ENCODE data around the gene PFKP.

PFKP gene

DNA sequence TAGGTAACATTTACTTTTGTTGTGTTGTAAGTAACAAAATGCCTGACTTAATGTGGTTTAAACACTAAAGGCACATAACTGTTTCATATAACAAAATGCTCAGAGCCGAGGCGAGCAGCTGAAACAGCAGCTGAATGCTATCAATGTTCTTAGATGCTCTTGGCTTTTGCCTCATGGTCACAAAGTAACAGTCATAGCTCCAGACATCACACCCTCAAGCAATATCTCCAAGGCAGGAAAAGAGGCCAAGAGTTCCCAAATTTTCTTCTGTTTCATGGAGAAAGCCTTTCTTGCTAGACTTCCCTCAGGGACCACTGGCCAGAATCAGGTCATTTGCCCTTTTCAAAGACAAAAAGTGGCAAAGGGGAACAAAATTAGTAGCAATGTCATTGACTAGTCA lies 43.5 kb upstream of the PFKP start (continued):
- TF ChIP-seq, protein P1, sequence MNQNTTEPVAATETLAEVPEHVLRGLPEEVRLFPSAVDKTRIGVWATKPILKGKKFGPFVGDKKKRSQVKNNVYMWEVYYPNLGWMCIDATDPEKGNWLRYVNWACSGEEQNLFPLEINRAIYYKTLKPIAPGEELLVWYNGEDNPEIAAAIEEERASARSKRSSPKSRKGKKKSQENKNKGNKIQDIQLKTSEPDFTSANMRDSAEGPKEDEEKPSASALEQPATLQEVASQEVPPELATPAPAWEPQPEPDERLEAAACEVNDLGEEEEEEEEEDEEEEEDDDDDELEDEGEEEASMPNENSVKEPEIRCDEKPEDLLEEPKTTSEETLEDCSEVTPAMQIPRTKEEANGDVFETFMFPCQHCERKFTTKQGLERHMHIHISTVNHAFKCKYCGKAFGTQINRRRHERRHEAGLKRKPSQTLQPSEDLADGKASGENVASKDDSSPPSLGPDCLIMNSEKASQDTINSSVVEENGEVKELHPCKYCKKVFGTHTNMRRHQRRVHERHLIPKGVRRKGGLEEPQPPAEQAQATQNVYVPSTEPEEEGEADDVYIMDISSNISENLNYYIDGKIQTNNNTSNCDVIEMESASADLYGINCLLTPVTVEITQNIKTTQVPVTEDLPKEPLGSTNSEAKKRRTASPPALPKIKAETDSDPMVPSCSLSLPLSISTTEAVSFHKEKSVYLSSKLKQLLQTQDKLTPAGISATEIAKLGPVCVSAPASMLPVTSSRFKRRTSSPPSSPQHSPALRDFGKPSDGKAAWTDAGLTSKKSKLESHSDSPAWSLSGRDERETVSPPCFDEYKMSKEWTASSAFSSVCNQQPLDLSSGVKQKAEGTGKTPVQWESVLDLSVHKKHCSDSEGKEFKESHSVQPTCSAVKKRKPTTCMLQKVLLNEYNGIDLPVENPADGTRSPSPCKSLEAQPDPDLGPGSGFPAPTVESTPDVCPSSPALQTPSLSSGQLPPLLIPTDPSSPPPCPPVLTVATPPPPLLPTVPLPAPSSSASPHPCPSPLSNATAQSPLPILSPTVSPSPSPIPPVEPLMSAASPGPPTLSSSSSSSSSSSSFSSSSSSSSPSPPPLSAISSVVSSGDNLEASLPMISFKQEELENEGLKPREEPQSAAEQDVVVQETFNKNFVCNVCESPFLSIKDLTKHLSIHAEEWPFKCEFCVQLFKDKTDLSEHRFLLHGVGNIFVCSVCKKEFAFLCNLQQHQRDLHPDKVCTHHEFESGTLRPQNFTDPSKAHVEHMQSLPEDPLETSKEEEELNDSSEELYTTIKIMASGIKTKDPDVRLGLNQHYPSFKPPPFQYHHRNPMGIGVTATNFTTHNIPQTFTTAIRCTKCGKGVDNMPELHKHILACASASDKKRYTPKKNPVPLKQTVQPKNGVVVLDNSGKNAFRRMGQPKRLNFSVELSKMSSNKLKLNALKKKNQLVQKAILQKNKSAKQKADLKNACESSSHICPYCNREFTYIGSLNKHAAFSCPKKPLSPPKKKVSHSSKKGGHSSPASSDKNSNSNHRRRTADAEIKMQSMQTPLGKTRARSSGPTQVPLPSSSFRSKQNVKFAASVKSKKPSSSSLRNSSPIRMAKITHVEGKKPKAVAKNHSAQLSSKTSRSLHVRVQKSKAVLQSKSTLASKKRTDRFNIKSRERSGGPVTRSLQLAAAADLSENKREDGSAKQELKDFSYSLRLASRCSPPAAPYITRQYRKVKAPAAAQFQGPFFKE (tag by site-specific recombination; IDR thresholded peaks at IDR 0.05; ENCODE audit: borderline replicate concordance): no peak

DNA sequence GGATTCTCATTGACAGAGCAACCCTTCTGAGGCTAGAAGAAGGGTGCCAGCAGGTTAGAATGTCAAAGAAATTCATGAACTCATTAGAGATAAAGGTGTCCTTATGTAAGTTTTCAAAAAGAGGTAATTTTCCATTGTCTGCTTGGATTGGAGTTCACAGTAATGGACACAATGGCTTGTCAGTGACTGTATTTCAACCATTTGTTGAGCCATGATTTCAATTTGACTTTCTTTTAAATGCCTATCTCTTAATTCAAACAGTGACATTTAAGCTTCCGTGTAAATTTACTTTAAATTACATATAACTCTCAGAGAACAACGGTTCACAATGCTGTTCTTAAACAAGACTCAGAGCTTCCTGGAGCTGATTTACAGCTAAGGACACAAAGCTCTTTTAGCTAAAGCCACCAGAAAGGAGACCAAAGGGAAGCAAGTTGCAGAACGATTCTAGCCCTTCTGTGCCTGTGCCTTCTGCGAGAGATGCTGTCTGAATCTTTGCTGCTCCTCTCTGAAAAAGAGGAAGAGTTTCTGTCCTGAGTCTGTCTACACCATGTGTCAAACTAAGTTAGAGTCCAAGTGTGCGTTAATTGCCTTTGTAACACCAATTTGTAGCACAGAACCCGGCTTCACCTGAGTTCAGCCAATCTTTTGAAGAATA lies 42.2 kb upstream of the PFKP start:
- no peak overlapping the region for H3K4me3 ChIP-seq (ENCODE audit: low read depth, low read length)
- no peak overlapping the region for H3K27ac ChIP-seq (ENCODE audit: extremely low read depth, low read depth, low read length)
- H3K36me3 ChIP-seq (ENCODE audit: control insufficient read depth in 2 of 2, insufficient read depth in 1 of 2, low read length in 2 of 2): no peaks in the 10 kb centered on the region
- ChIA-PET CTCF (interaction anchor here (0.9 to 1.2 kb wide), 2 partner anchors 18 to 98 kb away, joined by 3 read pairs; no protein-coding TSS in a partner anchor), POLR2A (no interaction called here)
- no peak for TF ChIP-seq ZXDB (tag by site-specific recombination; IDR thresholded peaks at IDR 0.05)
- TF ChIP-seq ZNF266 (tag by site-specific recombination; IDR thresholded peaks at IDR 0.05; ENCODE audit: low read depth): no peak
- no peak for TF ChIP-seq ZNF792 (tag by site-specific recombination; IDR thresholded peaks at IDR 0.05)
- TF ChIP-seq MZF1 (tag by site-specific recombination; IDR thresholded peaks at IDR 0.05; ENCODE audit: borderline replicate concordance): no peak
- TF ChIP-seq, protein P2, sequence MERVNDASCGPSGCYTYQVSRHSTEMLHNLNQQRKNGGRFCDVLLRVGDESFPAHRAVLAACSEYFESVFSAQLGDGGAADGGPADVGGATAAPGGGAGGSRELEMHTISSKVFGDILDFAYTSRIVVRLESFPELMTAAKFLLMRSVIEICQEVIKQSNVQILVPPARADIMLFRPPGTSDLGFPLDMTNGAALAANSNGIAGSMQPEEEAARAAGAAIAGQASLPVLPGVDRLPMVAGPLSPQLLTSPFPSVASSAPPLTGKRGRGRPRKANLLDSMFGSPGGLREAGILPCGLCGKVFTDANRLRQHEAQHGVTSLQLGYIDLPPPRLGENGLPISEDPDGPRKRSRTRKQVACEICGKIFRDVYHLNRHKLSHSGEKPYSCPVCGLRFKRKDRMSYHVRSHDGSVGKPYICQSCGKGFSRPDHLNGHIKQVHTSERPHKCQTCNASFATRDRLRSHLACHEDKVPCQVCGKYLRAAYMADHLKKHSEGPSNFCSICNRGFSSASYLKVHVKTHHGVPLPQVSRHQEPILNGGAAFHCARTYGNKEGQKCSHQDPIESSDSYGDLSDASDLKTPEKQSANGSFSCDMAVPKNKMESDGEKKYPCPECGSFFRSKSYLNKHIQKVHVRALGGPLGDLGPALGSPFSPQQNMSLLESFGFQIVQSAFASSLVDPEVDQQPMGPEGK (tag by site-specific recombination; IDR thresholded peaks at IDR 0.05): no peak
- TF ChIP-seq TRIM28 (IDR thresholded peaks at IDR 0.05; ENCODE audit: borderline replicate concordance, low read length): no peak
- TF ChIP-seq ZNF274 (IDR thresholded peaks at IDR 0.05; ENCODE audit: low read length): no peak
- no peak for TF ChIP-seq ZNF274 (tag by site-specific recombination; IDR thresholded peaks at IDR 0.05; ENCODE audit: borderline replicate concordance)
- TF ChIP-seq, protein P3, sequence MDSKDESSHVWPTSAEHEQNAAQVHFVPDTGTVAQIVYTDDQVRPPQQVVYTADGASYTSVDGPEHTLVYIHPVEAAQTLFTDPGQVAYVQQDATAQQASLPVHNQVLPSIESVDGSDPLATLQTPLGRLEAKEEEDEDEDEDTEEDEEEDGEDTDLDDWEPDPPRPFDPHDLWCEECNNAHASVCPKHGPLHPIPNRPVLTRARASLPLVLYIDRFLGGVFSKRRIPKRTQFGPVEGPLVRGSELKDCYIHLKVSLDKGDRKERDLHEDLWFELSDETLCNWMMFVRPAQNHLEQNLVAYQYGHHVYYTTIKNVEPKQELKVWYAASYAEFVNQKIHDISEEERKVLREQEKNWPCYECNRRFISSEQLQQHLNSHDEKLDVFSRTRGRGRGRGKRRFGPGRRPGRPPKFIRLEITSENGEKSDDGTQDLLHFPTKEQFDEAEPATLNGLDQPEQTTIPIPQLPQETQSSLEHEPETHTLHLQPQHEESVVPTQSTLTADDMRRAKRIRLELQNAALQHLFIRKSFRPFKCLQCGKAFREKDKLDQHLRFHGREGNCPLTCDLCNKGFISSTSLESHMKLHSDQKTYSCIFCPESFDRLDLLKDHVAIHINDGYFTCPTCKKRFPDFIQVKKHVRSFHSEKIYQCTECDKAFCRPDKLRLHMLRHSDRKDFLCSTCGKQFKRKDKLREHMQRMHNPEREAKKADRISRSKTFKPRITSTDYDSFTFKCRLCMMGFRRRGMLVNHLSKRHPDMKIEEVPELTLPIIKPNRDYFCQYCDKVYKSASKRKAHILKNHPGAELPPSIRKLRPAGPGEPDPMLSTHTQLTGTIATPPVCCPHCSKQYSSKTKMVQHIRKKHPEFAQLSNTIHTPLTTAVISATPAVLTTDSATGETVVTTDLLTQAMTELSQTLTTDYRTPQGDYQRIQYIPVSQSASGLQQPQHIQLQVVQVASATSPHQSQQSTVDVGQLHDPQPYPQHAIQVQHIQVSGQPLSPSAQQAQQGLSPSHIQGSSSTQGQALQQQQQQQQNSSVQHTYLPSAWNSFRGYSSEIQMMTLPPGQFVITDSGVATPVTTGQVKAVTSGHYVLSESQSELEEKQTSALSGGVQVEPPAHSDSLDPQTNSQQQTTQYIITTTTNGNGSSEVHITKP (tag by site-specific recombination; IDR thresholded peaks at IDR 0.05): no peak
- TF ChIP-seq ZNF10 (tag by site-specific recombination; IDR thresholded peaks at IDR 0.05): no peak
- TF ChIP-seq REPIN1 (tag by site-specific recombination; IDR thresholded peaks at IDR 0.05; ENCODE audit: low read depth): no peak
- TF ChIP-seq ZNF302 (tag by site-specific recombination; IDR thresholded peaks at IDR 0.05; ENCODE audit: low read depth): no peak
- no peak for TF ChIP-seq ZBTB8A (tag by site-specific recombination; IDR thresholded peaks at IDR 0.05)
- H3K4me1 ChIP-seq (ENCODE audit: control insufficient read depth, insufficient read depth, low read length): no peaks in the 10 kb centered on the region
- H3K9me3 ChIP-seq (ENCODE audit: control insufficient read depth, insufficient read depth, low read depth, low read length): no peaks in the 10 kb centered on the region

Measured in HEK293 (cell line).